Natural killer cell (primary cell): ENCODE results near the gene GALNT10. TPM values are rescaled to one million over a fixed set of nuclear protein-coding genes. Genes with fewer than 3 reads are reported as not detected.

Experiments
- ATAC-seq, 3 donors: fragments of 150-1000 bp in 2 of 3; fragments of 200-7000 bp in 1 of 3; cut with Tn5 transposase; 1 replicate in 1 of 3; 2 replicates in 2 of 3; pipeline ENCODE4 v1.10.0; 2021; ENCODE audit warnings: mild to moderate bottlenecking in 2 of 3, moderate library complexity in 2 of 3
- DNase-seq, 2 donors: peaks; one replicate each; pipeline versions ENCODE4 v3.0.0 to v3.0.0-alpha.2; 2013 to 2021; ENCODE audit warnings: mixed read lengths in 1 of 2
- H3K27ac ChIP-seq: one replicate; pipeline ENCODE4 v1.5.1; 2013; ENCODE audit warnings: mild to moderate bottlenecking, low read length
- H3K27me3 ChIP-seq: one replicate; pipeline ENCODE4 v1.6.1; 2013; ENCODE audit warnings: low read length; ENCODE audit not compliant: control insufficient read depth, insufficient read depth
- H3K36me3 ChIP-seq: one replicate; pipeline ENCODE4 v1.6.1; 2013; ENCODE audit warnings: low read length; ENCODE audit not compliant: control insufficient read depth, insufficient read depth
- H3K4me1 ChIP-seq: one replicate; pipeline ENCODE4 v1.6.1; 2013; ENCODE audit warnings: low read length; ENCODE audit not compliant: control insufficient read depth, insufficient read depth
- H3K4me3 ChIP-seq: one replicate; pipeline ENCODE4 v1.5.1; 2013; ENCODE audit warnings: low read length
- H3K9me3 ChIP-seq: one replicate; pipeline ENCODE4 v1.6.1; 2013; ENCODE audit warnings: low read length; ENCODE audit not compliant: control insufficient read depth, insufficient read depth
- H3K27ac Mint-ChIP-seq, 2 donors: one replicate each; pipeline ENCODE4 v1.8.0; 2022; ENCODE audit warnings: mild to moderate bottlenecking in 2 of 2, mixed read lengths in 2 of 2, moderate library complexity in 1 of 2
- H3K27me3 Mint-ChIP-seq, 2 donors: one replicate each; pipeline ENCODE4 v1.8.0; 2022; ENCODE audit warnings: low read depth in 2 of 2, mixed read lengths in 2 of 2
- H3K36me3 Mint-ChIP-seq: one replicate; pipeline ENCODE4 v1.8.0; 2022; ENCODE audit warnings: mixed read lengths
- H3K4me1 Mint-ChIP-seq, 2 donors: one replicate each; pipeline ENCODE4 v1.8.0; 2022; ENCODE audit warnings: mixed read lengths in 2 of 2
- H3K4me3 Mint-ChIP-seq: one replicate; pipeline ENCODE4 v1.8.0; 2022; ENCODE audit warnings: mild to moderate bottlenecking, moderate library complexity, mixed read lengths
- H3K9me3 Mint-ChIP-seq, 2 donors: one replicate each; pipeline ENCODE4 v1.8.0; 2022; ENCODE audit warnings: mixed read lengths in 2 of 2
- WGBS: methylation state at CpG from one replicate; pipeline ENCODE4 v1.1.7; 2013; ENCODE audit warnings: missing lambda C conversion rate; ENCODE audit not compliant: insufficient coverage; 5-methylcytosine and 5-hydroxymethylcytosine counted together
- intact Hi-C: fragments of 100-400 bp; cut with micrococcal nuclease; formaldehyde crosslinking; loops from one replicate; pipeline ENCODE4 v1.14.2; 2022
- total RNA-seq, 4 donors: library from RNA; stranded (reverse); fragments of 120-200 nt in 1 of 4; gene quantifications; one replicate each; pipeline versions ENCODE4 v1.2.3 to v1.2.4, GENCODE V29; 2013 to 2022
- TF ChIP-seq, protein P1 (sequence below): fragments of 200-600 bp; IDR thresholded peaks from one replicate; pipeline ENCODE4 v1.8.0; 2022; ENCODE audit warnings: antibody characterized with exemption

GALNT10 gene
- total RNA-seq, 3 donors from 2014 or later (not counting 1 experiment from before 2014, with no cell fraction given), result 77.0 to 92.6 (median 77.6) TPM

DNA sequence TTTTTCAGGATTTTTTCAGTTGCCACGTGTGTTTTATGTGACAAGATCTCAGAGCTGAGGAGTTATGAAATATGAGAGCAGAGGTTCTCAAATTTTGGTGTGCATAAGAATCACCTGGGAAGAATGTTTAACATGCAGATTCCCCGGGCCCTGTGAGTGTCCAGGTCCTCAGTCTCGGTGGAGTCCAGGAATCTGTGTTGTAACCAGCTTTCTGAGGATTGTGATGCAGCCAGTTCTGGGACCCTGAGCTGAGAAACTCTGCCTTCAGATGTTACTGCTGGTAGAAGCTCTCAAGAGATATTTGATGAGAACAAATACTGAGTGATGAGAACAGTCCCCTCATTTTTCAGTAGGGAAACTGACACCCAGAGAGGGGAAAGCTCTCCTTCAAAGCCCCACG is 152.4 kb downstream of the GALNT10 start:
- no peak overlapping the region for H3K4me3 ChIP-seq
- Mint-ChIP-seq H3K9me3 (no peaks in the 10 kb centered on the region), H3K4me3 (no peak overlapping the region), H3K36me3 (peaks cover 6% of the 10 kb centered on the region), H3K4me1 (peaks cover 13 to 25% of the 10 kb centered on the region in 2 donors), H3K27me3 (no peaks in the 10 kb centered on the region), H3K27ac (no peak overlapping the region)
- ATAC-seq (no peak), DNase-seq (no peak)
- no peak overlapping the region for H3K27ac ChIP-seq
- intact Hi-C loops, result no loop called here
- TF ChIP-seq, protein P1, sequence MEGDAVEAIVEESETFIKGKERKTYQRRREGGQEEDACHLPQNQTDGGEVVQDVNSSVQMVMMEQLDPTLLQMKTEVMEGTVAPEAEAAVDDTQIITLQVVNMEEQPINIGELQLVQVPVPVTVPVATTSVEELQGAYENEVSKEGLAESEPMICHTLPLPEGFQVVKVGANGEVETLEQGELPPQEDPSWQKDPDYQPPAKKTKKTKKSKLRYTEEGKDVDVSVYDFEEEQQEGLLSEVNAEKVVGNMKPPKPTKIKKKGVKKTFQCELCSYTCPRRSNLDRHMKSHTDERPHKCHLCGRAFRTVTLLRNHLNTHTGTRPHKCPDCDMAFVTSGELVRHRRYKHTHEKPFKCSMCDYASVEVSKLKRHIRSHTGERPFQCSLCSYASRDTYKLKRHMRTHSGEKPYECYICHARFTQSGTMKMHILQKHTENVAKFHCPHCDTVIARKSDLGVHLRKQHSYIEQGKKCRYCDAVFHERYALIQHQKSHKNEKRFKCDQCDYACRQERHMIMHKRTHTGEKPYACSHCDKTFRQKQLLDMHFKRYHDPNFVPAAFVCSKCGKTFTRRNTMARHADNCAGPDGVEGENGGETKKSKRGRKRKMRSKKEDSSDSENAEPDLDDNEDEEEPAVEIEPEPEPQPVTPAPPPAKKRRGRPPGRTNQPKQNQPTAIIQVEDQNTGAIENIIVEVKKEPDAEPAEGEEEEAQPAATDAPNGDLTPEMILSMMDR, result no peak
- no peaks in the 10 kb centered on the region for H3K27me3 ChIP-seq
- H3K36me3 ChIP-seq, result peaks cover 9% of the 10 kb centered on the region
- 95% methylated on average over 4 of the region's 4 CpGs for WGBS
- H3K4me1 ChIP-seq, result no peaks in the 10 kb centered on the region
- no peaks in the 10 kb centered on the region for H3K9me3 ChIP-seq

DNA sequence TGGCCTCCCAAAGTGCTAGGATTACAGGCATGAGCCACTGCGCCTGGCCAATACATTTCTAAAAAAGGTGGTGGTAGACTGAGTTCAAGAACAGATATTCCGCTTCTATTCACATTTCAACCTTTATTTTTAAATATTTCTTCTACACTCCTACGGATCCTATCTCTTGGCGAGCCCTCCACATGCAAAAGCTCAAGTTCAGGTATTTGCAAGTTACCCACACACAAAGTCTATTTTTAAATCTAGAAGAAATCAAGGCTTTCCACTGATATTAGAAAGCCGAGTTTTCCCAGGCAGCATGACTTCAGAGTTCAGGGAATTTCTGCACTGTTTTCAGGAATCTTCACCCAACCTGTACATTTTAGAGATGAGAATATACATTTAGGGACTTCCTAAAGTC is 153.9 kb downstream of the GALNT10 start:
- Mint-ChIP-seq H3K4me1 (peaks cover 5 to 25% of the 10 kb centered on the region in 2 donors), H3K36me3 (no peaks in the 10 kb centered on the region), H3K27ac (no peak overlapping the region), H3K9me3 (no peaks in the 10 kb centered on the region), H3K4me3 (no peak overlapping the region), H3K27me3 (no peaks in the 10 kb centered on the region)
- intact Hi-C loops, result no loop called here
- H3K4me1 ChIP-seq, result no peaks in the 10 kb centered on the region
- TF ChIP-seq, protein P1, result no peak
- 95% methylated on average over 4 of the region's 5 CpGs for WGBS
- H3K36me3 ChIP-seq, result peaks cover 4% of the 10 kb centered on the region
- no peaks in the 10 kb centered on the region for H3K9me3 ChIP-seq
- no peak overlapping the region for H3K27ac ChIP-seq
- H3K27me3 ChIP-seq, result no peaks in the 10 kb centered on the region
- no peak for DNase-seq
- H3K4me3 ChIP-seq, result no peak overlapping the region
- no peak for ATAC-seq

DNA sequence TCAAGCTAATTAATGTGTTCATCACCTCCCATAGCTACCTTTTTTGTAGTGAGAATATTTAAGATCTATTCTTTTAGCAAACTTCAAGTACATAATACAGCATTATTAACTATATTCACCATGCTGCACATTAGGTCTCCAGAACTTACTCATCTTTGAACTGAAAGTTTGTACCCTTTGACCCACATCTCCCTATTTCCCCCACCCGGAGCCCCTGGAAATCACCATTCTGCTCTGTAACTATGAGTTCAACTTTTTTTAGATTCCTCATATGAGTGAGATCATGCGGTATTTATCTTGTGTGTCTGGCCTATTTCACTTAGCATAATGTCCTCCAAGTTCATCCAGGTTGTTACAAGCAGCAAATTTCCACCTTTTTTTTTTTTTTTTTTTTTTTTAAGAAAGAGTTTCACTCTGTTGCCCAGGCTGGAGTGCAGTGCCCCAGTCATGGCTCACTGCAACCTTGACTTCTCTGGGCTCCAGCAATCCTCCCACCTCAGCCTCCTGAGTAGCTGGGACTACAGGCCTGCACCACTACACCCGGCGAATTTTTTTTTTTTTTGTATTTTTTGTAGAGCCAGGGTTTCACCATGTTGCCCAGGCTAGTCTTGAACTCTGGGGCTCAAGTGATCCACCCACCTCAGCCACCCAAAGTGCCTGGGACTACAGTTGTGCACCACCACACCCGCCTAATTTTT is 154.9 kb downstream of the GALNT10 start:
- DNase-seq, result no peak
- Mint-ChIP-seq H3K4me3 (no peak overlapping the region), H3K9me3 (no peaks in the 10 kb centered on the region), H3K4me1 (peaks cover 9 to 29% of the 10 kb centered on the region in 2 donors), H3K36me3 (no peaks in the 10 kb centered on the region), H3K27ac (no peak overlapping the region), H3K27me3 (no peaks in the 10 kb centered on the region)
- no peaks in the 10 kb centered on the region for H3K9me3 ChIP-seq
- no peak overlapping the region for H3K27ac ChIP-seq
- intact Hi-C loops, result no loop called here
- TF ChIP-seq, protein P1, result no peak
- H3K4me3 ChIP-seq, result no peak overlapping the region
- ATAC-seq, result no peak
- H3K4me1 ChIP-seq, result no peaks in the 10 kb centered on the region
- no peaks in the 10 kb centered on the region for H3K27me3 ChIP-seq
- WGBS, result 93% methylated on average over 4 of the region's 5 CpGs
- peaks cover 4% of the 10 kb centered on the region for H3K36me3 ChIP-seq

DNA sequence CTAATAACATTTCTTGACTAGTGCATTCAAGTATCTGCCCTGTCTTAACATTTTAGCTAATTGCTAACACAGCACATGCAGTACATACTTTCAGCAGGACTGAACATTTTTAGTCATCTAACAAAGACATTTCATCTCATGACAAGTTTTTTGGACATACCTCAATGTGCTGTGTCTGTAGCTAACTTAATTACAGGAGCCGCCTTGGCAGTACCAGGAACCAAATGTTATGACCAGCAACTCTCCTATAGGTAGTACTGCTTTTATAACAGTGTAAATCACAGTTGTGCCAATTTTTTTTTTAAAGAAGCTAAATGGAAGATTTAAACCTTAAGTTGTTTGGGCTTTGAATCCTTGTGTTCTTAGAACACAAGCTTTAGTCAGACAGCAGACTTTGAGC is 155.9 kb downstream of the GALNT10 start:
- H3K4me3 Mint-ChIP-seq, result no peak overlapping the region
- intact Hi-C loops, result no loop called here
- H3K9me3 Mint-ChIP-seq, result no peaks in the 10 kb centered on the region
- ATAC-seq (no peak), DNase-seq (no peak)
- H3K4me1 Mint-ChIP-seq, result peaks cover 12 to 33% of the 10 kb centered on the region in 2 donors
- Histone ChIP-seq H3K4me1 (no peaks in the 10 kb centered on the region), H3K4me3 (no peak overlapping the region), H3K27me3 (no peaks in the 10 kb centered on the region), H3K36me3 (peaks cover 4% of the 10 kb centered on the region), H3K9me3 (no peaks in the 10 kb centered on the region), H3K27ac (no peak overlapping the region)
- no peaks in the 10 kb centered on the region for H3K36me3 Mint-ChIP-seq
- H3K27ac Mint-ChIP-seq, result no peak overlapping the region
- 88% methylated on average over 1 of the region's 1 CpG for WGBS
- TF ChIP-seq, protein P1, result no peak
- no peaks in the 10 kb centered on the region for H3K27me3 Mint-ChIP-seq
